Suppressor macrophage treated with lipopolysaccharide for 1 hour (primary cell): Measurements from ENCODE around the gene YWHAH.

Experiments
- DNase-seq, 3 donors: peaks; one replicate each; pipeline ENCODE4 v3.0.0-alpha.2; 2020 to 2022

Gene YWHAH

DNA sequence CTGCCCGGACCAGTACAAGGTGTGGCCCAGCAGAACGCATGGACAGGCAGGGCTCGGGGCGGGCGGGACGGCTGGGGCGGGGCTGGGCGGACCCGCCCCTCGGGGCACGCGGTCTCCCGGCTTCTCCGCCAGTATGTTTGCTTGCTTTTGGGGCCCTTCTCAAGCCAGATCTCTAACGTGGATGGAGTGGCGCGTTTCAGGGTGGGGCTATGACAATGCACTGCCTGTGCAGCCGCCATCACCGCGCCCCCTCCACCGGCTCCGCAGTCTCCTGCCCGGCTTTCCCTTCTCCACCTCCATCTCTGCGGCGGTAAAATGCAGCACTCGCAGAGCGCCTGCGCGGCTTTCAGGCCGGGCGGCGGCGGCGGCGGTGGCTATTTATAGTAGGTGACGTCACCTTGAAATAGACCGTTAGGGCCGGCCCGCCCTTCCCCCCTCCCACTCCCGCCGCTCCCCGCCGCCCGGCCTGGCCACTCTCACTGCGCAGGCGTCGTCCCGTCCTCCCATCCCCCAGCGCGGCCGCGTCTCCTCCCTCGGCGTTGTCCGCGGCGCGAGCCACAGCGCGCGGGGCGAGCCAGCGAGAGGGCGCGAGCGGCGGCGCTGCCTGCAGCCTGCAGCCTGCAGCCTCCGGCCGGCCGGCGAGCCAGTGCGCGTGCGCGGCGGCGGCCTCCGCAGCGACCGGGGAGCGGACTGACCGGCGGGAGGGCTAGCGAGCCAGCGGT lies at the start of gene YWHAH:
Gene YWHAH, plus strand, starts transcription at position 558 of the 722 bp plus-strand sequence. CDS start 199 bp downstream, outside the sequence.
- DNase-seq: peak; percentile 97 to 99 (median 99)

GRCh38 chr22:31895411-31896123 lies 48.8 kb upstream of the YWHAH start:
- DNase-seq: no peak

GRCh38 chr22:31896472-31896871 lies 47.9 kb upstream of the YWHAH start:
- no peak for DNase-seq

GRCh38 chr22:31897842-31898805 lies 46.2 kb upstream of the YWHAH start:
- DNase-seq: no peak

- DNase-seq: no peak
Observed at GRCh38 chr22:31898926-31899325, 45.4 kb upstream of the YWHAH start.

DNA sequence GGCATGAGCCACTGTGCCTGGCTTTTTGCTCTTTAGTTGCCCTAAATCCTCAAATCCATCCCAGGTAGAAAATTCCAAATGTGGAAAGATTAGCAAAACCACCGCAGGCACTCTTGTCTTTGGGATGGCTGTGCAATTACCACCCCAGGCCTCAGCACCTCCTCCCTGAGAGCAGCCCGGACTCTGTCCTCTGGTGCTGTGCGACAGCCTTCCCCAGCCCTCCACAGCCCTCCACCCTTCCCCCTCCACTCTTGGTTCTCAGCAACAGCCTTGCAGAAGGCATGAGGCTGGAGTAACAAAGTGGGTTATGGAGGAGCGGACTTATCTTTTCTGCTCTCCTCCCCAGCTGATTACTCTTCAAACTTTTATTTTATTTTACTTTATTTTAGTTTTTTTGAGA lies 44.7 kb upstream of the YWHAH start:
- no peak for DNase-seq

- DNase-seq: no peak
Observed at GRCh38 chr22:31901388-31902137, 42.8 kb upstream of the YWHAH start.

DNA sequence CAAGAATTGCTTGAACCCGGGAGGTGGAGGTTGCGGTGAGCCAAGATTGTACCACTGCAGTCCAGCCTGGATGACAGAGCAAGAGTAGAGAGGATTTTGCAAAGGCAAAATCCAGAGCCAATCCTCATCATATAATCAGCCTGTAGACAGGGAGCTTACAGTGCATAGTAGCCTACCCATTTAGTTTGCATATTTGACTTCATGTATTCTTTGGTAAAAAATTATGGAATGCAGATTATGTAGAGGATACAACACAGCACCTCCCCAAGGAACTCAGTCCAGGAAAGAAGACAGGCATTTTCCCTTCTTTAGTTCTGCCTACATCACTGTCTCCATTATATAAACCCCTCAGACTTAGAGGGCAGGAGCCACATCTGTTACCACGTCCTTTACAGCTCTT lies 39.7 kb upstream of the YWHAH start:
- no peak for DNase-seq

GRCh38 chr22:31905356-31905755 lies 39.0 kb upstream of the YWHAH start:
- no peak for DNase-seq

DNA sequence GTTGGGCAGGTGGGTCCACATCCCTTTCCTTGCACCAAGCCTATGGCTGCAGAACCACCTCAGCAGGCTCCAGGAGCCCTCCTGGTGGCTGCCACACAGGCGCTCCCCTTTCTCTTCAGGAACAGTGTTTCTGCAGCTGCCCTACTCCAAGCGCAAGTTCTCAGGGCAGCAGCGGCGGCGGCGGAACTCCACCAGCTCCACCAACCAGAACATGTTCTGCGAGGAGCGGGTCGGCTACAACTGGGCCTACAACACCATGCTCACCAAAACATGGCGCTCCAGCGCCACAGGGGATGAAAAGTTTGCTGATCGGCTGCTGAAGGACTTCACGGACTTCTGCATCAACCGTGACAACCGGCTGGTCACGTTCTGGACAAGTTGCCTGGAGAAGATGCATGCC lies 38.2 kb upstream of the YWHAH start:
- no peak for DNase-seq

DNA sequence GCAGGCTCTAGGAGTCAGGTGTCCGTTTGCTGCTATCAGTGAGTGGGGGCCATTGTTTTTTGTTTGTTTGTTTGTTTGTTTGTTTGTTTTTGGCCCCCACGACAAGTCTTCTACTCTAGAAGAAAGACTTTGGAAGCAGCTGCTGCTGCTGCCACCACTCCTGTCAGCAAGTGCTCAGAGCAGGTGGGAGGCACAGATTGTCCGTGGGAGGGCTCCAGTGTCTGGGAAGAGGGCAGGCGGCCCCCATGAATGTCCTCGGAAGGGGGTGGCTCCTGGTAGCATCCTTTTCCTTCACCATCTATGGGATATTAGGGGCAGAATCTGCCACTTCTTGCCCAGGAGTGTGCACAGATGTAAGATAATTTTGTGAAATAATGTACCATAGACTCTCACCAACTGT lies 37.8 kb upstream of the YWHAH start:
- no peak for DNase-seq

- no peak for DNase-seq
Observed at GRCh38 chr22:31909977-31910376, 34.4 kb upstream of the YWHAH start.

DNA sequence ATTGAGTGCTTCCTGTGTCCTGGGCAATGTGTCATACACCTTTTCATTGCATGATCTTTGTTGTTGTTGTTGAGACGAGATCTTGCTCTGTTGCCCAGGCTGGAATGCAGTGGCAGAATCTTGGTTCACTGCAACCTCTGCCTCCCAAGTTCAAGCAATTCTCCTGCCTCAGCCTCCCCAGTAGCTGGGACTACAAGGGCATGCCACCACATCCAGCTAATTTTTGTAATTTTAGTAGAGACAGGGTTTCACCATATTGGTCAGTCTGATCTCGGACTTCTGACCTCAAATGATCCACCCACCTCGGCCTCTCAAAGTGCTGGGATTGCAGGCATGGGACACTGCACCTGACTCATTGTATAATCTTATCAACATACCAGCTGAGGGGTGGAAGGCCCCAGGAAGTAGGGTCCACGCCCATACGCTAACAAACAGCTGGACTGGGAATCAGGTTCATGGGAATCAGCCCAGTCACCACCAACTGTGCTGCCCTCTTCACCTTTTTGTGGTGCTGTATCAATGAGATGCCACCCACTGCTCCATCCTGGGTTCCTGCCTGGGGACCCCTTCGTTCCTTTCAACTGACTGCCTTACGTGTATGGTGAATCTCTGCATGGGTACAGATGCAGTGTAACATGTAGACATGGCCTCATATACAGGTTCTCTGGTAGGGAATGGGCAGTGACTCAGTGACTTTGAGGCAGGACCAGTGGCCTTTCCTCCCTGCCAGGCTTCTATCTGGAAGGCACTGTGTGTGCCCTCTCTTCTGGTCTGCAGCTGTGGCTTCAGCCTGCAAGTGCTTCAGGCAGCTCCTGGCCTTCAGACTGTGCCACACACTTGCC lies 32.5 kb upstream of the YWHAH start:
- DNase-seq: no peak

GRCh38 chr22:31912407-31912743 lies 32.0 kb upstream of the YWHAH start:
- no peak for DNase-seq

DNA sequence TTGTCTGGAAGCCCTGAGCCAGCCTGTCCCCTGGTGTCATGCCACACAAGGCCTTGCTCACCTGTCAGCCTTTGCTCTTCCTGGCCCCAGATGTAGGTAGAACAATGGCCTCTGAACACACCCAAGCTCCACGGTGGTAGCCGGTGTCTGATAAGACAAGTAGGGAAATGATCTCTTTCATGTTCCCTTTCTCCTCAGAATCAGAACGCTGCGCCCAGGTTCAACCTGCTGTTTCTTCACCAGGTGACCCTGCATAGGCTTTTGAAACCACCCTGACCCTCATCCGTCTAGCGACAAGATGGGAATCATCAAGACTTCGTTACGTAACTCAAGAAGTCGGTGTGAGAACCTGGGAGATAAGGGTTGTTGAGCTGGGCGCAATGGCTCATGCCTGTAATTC lies 28.7 kb upstream of the YWHAH start:
- DNase-seq: no peak

DNA sequence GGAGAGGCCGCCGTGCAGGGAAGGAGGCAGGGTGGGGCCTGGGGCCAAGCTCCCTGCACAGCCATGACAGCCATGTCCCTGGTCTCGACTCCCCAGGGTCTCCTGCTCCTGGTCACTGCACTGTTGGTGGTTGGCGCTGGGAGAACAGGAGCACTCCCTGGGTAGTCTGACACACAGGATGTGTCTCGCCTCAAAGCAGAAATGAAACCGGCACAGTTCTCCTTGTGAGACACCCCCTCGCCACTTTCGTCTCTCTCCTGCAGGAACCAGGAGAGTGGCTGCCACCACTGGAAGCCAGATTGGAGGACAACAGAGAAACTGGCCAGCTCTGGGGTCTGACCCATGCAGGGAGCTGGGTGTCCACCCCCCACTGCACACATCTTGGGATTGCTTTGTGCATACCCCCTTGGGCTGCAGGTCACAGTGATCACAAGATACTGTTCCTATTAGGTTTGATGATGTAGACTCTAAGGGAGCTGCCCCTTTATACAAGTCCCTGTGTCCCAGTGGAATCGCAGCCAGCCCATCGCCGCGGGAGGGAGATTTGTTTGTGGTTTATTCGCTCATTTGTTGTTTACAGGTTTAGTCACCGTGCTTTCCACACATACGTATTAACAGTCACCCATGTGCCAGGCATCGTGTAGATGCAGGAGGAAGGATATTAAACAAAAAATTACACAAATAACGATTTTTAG lies 27.0 kb upstream of the YWHAH start:
- peak; percentile 86 for DNase-seq

DNA sequence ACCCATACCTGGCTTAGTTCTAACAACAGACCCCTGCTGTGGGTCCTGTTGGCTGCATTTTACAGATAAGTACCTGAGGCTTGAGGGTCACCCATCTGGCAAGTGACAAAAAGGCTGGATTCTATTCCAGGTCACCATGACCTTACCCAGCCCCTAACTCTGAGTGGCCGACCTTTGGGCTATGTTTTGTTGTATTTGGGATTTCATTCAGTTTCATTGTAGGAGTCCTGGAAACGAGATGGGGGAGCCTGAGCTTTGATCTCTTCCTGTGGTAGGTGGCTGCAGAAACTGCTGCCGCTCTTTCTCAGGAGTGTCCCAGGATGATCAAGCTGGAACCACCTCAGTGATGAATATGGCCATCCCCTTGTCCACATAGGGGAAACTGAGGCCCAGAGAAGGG lies 24.6 kb upstream of the YWHAH start:
- DNase-seq: no peak

- DNase-seq: no peak
Observed at GRCh38 chr22:31920306-31920705, 24.0 kb upstream of the YWHAH start.

GRCh38 chr22:31921106-31921505 lies 23.2 kb upstream of the YWHAH start:
- DNase-seq: peak in 2 of 3 donors; percentile 23 to 43

- peak; percentile 39 to 62 (median 60) for DNase-seq
Observed at GRCh38 chr22:31922534-31922933, 21.8 kb upstream of the YWHAH start.

DNA sequence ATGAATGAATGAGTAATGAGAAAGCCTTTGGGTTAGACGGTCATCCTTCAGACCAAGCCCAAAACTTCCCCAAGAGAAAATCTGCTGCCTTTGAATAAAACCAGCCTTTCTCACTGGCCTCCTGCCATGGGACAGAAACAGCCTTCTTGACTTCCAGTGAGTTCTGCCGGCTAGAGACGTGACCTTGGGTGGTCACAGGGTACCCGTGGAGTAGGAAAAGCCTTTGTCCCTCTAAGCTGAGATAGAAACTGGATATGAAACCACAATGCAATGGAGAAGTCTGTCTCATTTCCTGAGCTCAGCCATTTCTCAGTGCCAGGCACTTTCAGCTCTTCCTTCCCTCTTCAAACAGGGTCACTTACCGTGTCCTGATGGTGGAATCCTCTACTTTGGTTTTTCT lies 21.2 kb upstream of the YWHAH start:
- DNase-seq: peak; percentile 73 to 80 (median 74)
